HG02678 (cell line): ENCODE data around the gene PEX11G.

Experiments
- ATAC-seq: cut with Tn5 transposase; IDR thresholded peaks from one replicate; pipeline ENCODE4 v1.9.1; 2021; ENCODE audit warnings: mild to moderate bottlenecking, moderate library complexity; ENCODE audit not compliant: unreplicated experiment

The PEX11G gene

DNA sequence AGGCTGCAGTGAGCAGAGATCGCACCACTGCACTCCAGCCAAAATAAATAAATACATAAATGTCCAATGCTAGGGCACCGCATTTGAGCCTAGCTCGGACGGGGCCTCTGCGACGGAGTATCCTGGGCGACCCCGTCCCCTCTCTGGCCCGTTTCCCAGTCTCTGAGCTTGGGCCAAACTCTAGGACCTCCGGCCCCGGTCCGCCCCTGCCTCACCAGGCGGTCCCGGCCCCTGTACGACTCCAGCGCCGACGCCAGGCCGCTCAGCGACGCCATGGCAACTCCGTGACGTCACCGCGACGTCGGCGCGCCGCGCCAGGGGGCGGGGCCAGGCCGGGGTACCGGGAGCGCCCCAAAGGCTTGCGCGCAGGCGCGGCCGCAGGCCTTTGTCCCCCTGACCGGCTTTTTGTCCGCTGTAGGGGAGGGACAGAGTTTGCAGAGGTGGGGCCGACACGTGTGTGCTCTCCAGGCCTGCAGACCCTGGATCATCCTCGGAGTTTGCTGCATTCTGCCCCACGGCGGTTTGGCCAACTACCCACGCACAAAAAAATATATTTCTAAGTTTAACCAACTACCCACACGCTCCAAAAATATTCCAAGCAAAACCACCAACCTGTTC lies at the start of gene PEX11G:
Gene PEX11G (minus strand): TSS at position 300 of the 618 bp plus-strand sequence. CDS start 25 bp downstream, at position 275.
- ATAC-seq = peak; percentile 66

DNA sequence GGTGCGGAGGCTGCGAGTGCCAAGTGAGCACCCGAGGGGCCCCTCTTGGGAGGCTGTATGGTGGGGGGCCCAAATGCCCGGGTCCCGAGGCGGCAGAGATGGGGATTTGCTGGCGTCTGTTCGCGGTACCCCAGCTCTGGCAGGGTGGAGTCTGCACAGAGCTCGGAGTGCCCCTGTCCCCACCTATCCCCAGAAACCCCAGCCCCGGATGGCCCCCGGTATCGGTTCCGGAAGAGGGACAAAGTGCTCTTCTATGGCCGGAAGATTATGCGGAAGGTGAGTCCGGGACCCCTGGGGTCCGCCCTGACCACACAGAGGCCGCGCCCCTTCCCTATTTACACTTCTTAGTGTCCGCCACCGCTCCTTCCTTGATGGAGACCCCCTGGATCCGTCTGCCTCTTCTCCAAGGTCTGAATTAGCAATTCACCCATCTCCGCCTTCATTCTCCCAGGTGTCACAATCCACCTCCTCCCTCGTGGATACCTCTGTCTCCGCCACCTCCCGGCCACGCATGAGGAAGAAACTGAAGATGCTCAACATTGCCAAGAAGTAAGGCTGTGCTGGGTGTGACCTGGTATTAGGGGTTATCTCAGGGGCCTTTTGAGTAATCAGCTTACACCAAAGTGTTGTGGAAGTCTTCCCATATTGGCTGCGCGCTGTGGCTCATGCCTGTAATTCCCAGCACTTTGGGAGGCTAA lies 47.3 kb upstream of the PEX11G start:
- no peak for ATAC-seq

DNA sequence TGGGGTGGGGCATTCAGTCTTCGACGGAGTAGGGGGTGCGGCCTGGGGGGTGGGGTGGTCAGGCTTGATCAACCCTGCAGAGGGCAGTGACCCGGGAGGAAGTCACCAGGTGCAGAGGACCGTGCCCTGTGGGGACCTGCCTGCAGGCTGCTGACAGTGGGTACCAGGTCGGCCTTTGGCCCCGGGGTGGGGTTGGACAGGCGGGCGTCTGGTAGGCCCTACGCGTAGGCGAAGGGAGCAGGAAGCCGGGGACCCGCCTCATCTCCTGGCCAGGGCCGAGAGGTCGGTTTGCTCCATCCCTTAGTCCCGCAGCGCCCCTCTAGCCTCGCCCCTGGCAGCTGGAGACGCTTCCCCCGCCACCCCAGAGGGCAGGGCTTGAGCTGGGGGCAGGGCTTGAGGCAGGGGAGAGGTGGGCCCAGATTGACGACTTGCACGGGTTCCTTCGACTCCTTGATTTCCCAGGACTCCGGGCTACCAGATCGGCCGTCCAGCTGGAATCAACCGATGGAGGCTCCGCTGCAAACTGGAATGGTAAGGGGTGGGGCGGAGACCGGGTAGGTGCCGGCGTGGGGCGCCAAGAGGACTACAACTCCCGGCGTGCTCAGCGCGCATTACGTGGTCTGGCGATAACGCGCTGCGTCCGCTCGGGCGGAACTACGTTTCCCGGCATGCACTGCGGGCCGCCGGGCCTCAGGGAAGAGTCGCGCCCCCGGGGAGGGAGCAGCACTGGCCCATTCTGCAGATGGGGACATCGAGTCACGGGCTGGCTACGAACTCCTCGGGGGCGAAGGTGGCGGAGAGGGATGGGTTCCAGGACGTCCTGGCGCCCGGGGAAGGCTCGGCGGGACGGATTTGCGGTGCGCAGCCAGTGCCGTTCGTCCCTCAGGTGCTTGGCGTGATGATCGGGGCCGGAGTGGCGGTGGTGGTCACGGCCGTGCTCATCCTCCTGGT lies 46.5 kb upstream of the PEX11G start, which contains the start of gene PNPLA6:
Gene PNPLA6 (plus strand): TSS at position 671 of the 951 bp plus-strand sequence. CDS start 72 bp downstream, at position 743.
- ATAC-seq = peak; percentile 77

DNA sequence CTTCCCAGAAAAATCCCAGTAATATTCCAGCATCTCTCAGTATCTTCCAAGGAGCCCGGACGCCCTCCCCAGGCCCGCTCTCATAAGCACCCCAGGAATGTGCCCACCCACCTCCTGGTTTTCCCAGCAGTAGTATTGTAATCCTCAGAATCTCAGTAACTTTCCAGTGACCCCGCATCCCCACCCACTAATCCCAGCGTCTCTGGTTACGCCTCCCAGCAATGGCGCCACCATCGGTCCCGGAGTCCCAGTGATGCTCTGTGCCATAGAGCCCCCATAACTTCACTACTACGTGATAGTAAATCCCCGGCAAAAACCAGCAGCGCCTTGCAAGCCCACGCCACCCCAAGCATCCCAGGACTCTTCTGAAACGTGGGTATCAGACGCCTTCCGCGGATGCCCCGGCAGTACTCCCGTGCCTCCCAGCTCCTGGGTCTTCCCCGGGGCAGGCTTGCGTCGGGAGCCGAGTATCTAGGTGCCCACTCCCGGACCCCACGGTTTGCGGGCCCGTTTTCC lies 45.8 kb upstream of the PEX11G start:
- peak; percentile 4 for ATAC-seq

DNA sequence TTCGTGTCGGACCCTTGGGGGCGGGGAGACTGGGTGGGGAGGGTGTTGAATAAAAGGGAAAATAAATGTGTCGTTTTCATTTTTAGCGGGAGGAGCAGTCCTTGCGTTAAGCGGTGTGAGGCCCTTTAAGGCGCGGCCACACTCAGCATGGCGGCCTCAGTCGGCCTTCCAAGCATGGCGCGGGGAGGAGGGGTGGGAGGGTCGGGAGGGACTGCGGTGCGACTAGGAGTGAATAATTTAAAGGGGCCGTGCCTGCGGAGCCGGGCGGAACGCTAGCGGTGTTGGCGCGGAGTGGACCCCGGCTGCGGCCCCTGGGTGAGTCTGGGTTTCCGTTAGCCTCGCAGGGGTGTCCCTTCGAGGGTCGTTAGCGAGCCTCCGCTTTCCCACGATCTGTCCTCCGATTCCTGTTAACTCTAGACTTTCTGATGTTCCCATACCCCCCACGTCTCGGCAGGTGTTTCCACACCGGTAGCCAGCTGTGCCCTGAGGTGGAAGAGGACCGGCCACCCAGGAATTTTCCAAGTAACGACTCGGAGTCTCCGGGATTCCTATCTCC lies 45.2 kb upstream of the PEX11G start:
- no peak for ATAC-seq

DNA sequence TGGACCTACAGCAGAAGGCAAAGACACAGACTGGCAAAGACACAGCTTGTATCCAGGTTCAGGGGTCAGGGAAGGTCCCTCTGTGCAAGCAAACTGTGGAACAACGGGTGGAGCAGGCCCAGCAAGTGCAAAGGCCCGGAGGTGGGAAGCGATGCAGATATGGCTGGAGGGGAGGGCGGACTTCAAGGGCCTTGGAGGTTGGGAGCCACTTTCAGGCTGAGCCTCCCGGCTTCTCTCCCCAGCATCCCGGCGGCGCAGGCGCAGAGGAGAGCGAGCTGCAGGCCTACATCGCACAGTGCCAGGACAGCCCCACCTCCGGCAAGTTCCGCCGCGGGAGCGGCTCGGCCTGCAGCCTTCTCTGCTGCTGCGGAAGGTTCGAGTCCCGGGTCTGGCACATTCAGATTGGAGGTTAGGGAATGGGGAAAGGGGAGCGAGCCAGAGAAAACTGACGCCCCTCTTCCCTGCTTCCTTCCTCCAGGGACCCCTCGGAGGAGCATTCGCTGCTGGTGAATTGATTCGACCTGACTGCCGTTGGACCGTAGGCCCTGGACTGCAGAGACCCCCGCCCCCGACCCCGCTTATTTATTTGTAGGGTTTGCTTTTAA lies 44.5 kb upstream of the PEX11G start:
- no peak for ATAC-seq

DNA sequence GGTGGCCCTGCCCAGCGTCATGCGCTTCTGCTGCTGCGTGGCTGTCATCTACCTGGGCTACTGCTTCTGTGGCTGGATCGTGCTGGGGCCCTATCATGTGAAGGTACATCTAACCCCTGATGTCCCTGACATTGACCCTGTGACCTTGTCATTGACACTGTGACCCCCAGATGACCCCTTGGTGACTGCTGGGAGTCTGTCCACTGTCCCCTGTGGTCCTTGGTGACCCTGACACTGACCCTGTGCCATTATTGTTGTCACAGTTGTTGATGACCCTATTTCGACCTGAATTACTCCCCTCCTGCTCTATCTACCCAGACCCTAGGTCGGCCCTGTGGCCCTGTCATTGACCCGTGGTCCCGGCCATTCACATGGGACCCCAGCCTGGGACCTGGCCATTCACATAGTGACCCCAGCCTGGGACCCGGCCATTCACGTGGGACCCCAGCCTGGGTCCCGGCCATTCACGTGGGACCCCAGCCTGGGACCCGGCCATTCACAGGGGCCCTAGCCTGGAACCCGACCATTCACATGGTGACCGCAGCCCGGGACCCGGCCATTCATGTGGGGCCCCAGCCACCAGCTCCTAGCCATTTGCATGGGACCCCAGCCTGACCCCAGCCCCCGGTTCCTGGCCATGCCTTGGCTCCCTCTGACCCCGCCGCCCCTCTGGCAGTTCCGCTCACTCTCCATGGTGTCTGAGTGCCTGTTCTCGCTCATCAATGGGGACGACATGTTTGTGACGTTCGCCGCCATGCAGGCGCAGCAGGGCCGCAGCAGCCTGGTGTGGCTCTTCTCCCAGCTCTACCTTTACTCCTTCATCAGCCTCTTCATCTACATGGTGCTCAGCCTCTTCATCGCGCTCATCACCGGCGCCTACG lies 41.0 kb upstream of the PEX11G start:
- no peak for ATAC-seq

DNA sequence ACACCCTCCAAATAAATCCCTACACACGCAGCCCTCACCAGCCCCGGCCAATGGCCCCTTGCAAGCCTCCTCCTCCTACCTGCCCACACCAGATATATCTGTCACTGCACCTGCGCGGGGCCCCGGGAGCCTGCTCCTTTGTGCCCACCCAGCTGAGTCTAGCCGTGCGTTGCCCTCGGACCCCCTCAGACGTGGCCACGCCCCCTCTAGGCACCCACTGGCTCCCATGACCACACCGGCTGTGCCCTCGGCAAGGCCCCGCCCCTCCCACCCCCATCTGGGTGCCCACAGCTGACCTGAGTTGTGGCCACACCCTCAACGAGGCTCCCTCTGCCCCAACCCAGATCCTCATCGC lies 40.4 kb upstream of the PEX11G start:
- no peak for ATAC-seq

DNA sequence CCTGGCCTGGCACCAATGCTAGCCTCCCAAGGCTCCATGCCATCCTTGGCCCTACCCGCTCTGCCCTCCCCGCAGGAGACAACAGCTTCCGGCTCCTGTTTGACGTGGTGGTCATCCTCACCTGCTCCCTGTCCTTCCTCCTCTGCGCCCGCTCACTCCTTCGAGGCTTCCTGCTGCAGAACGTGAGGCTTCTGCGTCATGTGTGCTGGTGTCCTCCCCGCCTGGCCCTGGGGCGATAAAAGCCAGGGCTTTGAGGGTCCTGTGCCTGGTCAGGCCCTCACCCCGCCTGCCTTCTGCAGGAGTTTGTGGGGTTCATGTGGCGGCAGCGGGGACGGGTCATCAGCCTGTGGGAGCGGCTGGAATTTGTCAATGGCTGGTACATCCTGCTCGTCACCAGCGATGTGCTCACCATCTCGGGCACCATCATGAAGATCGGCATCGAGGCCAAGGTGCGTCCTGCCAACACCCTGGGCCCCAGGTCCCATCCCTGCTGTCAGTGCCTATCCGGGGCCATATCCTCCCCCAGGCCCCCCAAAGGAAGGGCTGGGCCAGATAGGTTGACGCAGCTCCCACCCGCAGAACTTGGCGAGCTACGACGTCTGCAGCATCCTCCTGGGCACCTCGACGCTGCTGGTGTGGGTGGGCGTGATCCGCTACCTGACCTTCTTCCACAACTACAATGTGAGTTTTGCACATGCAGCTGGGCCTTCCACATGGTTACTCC lies 39.8 kb upstream of the PEX11G start:
- ATAC-seq = no peak

DNA sequence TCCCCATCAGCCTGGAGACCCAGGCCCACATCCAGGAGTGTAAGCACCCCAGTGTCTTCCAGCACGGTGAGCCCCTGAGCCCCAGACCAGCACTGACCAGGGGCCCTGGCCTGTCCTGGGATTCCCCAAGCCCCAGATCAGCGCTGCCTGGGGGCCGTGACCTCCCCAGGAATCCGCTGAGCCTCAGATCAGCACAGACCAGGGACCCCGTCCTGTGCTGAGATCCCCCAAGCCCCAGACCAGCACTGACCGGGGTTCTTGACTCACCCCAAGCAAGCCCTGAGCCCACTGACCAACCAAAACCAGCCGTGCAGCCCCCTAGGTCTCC lies 39.3 kb upstream of the PEX11G start:
- ATAC-seq = no peak

DNA sequence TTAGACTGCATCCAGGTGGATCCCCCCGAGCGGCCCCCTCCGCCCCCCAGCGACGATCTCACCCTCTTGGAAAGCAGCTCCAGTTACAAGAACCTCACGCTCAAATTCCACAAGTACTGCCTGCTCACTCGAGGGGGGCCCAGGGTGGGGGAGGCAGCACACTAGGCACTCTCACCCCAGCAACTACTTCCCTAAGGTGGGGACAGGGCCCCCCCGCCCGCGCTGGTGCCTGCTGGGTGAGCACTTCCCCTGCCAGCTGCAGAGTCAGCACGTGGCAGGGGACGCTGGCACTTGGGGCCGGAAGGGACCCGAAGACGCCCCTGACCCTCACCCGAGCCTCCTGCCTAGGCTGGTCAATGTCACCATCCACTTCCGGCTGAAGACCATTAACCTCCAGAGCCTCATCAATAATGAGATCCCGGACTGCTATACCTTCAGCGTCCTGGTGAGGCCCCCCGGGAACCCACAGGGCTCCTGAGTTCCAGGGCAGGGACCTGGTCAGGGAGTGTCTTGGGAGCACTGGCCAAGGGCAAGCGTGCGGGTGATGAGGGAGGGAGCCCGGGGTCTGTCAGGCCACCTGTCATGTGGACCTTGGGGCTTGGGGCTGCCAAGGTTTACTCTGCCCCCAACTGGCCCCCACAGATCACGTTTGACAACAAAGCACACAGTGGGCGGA lies 38.8 kb upstream of the PEX11G start:
- no peak for ATAC-seq

DNA sequence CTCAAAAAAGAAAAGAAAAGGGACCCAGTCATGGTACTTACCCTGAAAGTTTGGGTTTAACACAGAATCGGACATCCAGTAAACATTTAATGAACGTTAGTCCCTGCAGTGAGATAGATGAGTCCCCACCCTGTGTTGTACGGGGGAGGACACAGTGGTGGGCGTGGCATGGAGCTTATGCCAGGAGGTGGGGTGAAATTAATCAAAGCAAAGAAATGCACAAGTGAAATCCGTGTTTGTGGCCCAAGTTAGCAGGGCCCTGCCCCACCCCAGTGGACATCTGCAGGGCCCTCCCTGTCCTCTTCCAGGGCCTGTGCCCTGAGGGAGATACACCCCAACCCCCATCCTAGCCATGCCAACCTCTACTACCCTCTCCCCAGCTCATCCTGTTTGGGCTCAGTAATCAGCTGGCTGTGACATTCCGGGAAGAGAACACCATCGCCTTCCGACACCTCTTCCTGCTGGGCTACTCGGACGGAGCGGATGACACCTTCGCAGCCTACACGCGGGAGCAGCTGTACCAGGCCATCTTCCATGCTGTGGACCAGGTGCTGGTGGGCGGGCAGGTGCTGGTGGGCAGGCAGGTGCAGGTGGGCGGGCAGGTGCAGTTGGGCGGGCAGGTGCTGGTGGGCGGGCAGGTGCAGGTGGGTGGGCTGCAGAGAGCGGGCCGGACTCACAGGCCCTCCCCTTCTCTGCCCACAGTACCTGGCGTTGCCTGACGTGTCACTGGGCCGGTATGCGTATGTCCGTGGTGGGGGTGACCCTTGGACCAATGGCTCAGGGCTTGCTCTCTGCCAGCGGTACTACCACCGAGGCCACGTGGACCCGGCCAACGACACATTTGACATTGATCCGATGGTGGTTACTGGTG lies 37.5 kb upstream of the PEX11G start:
- no peak for ATAC-seq

DNA sequence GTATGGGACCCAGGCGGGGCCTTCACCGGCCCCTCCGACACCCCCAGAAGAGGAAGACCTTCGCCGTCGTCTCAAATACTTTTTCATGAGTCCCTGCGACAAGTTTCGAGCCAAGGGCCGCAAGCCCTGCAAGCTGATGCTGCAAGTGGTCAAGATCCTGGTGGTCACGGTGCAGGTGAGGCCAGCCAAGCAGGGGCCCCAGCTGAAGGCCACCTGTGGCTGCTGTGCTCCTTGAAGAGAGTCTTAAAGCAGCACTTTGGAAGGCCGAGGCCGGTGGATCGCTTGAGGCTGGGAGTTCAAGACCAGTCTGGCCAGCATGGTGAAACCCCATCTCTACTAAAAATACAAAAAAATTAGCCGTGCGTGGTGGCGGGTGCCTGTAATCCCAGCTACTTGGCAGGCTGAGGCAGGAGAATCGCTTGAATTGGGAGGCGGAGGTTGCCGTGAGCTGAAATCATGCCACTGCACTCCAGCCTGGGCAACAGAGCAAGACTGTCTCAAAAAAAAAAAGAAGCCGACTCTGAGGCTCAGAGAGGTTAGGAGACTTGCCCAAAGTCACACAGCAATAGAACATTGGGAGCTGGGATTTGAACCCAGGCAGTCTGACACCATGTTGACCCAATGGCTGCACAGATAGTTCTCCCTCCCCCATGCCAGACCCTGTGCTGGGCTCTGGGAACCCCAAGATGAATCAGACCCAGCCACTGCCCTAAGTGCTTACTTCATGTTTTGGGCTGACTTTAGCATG lies 36.3 kb upstream of the PEX11G start:
- ATAC-seq = no peak

DNA sequence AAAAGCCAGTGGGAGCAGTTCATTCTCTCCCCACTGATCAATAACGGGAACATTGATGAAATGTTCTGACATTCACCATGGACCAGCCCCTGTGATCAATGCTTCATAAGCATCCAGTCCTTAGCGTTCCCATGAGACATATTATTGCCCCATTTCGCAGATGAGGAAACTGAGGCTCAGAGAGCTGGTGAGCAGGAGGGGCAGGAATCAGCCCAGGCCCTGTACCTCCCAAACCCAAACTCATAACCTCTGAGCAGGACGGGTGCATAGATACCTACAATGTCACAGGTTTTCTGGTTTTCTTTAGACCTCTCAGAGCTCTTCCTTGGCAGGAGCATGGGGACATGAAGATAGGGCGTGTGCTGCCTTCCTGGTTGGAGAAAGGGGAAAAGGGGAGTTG lies 35.7 kb upstream of the PEX11G start:
- no peak for ATAC-seq

DNA sequence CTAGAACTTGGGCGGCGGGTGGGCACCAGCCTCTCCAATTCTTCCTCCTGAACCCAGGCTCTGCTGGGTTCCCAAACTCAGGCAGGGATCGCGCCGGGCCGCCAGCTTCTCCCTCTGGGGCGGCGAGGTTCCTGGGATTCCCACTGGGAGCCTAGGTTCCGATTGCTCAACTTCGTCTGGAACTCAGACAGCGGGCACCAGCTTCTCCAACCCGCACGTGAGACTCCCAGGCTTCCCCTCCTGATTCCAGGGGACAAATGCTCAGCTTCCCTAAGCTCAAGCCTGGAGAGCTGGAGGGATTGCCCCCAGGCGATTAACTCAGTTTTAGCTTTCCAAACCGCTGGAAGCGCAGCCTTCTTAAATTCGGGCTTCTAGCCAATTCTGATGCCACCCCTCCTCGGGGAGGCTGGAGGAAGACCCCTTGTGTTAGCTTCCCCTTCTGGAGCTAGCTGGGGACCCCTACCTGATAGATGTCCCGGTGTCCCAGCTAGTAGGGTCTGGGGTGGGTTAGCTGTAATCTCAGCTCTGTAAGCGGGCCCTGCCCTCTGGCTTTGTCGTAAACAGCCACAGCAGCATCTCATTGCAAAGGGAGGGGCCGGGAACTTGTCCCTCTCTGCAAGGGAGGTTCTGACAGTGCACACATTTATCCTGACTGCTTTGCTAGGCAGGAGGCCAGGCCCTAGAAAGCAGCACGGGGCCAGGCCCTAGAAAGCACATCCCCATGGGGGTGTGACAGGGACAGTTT lies 34.3 kb upstream of the PEX11G start:
- ATAC-seq = no peak
